ENCODE data around the gene ACOT11. TPM values are rescaled to one million over a fixed set of nuclear protein-coding genes. Genes with fewer than 3 reads are reported as not detected.

Gene ACOT11
- total RNA-seq, 4 donors from 2014 or later: 41.3 to 200 (median 119) TPM

DNA sequence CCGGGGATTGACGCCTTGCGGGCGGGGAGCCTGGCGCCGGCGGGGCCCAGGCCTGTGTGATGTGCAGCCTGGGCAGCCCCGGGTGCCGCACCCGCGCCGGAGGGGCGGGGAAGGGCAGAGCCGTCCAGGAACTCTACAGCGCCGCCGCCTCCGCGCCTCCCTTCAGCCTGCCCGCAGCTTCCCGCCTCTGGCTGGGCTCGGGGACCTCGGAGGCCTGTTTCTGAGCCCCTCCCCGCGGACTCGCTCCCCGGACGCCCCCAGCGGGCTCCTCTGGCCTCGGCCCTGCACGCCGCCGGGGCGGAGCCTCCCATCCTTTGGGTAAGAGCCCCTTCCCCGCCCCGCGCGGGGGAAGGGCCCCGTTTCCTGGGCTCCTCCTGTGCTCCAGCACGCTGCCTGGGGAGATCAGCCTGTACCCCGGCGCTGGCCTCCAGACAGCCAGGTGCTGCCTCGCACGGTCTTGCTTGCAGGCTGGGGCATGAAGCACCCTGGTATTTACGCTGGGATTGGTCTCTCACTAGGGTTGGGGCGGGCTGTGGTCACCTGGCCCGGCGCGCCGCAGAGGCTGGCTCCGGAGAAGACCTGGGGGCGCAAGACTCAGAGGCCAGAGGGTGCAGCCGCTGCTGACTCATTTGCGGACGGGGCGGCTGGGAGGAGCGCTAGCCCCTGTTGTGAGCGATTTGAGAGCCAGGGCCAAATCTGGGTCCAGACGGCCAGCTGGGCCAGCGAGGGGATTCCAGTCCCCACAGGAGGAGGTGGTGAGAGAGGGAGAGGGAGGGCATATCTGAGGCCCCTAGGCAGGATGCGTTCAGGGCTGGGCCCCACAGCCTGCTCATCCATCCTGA, 5.7 kb upstream of the ACOT11 start:
- Histone ChIP-seq H3K27ac (peak overlapping the region; percentile 61 to 89 (median 83)), H3K9me3 (no peaks in the 10 kb centered on the region), H3K4me3 (peak overlapping the region; percentile 39 to 85 (median 62)), H3K36me3 (no peaks in the 10 kb centered on the region), H3K27me3 (no peaks in the 10 kb centered on the region), H3K4me1 (peaks cover 0 to 22% (median 4%) of the 10 kb centered on the region in 4 donors)
- DNase-seq: peak; percentile 25 to 92 (median 87)
- TF ChIP-seq, protein P1, sequence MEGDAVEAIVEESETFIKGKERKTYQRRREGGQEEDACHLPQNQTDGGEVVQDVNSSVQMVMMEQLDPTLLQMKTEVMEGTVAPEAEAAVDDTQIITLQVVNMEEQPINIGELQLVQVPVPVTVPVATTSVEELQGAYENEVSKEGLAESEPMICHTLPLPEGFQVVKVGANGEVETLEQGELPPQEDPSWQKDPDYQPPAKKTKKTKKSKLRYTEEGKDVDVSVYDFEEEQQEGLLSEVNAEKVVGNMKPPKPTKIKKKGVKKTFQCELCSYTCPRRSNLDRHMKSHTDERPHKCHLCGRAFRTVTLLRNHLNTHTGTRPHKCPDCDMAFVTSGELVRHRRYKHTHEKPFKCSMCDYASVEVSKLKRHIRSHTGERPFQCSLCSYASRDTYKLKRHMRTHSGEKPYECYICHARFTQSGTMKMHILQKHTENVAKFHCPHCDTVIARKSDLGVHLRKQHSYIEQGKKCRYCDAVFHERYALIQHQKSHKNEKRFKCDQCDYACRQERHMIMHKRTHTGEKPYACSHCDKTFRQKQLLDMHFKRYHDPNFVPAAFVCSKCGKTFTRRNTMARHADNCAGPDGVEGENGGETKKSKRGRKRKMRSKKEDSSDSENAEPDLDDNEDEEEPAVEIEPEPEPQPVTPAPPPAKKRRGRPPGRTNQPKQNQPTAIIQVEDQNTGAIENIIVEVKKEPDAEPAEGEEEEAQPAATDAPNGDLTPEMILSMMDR (IDR thresholded peaks at IDR 0.05): peak in 3 of 6 experiments; percentile 15 to 23 (median 16)
- peak; percentile 46 to 67 for TF ChIP-seq POLR2A (IDR thresholded peaks at IDR 0.05)

GRCh38 chr1:54542962-54543539, 5.0 kb upstream of the ACOT11 start:
- DNase-seq: no peak
- Histone ChIP-seq H3K4me3 (peak overlapping the region; percentile 39 to 85 (median 62)), H3K27ac (peak overlapping the region; percentile 61 to 89 (median 83)), H3K27me3 (no peaks in the 10 kb centered on the region), H3K36me3 (no peaks in the 10 kb centered on the region), H3K4me1 (peaks cover 0 to 29% (median 4%) of the 10 kb centered on the region in 4 donors), H3K9me3 (no peaks in the 10 kb centered on the region)
- TF ChIP-seq POLR2A (IDR thresholded peaks at IDR 0.05): no peak
- TF ChIP-seq, protein P1 (IDR thresholded peaks at IDR 0.05): no peak

DNA sequence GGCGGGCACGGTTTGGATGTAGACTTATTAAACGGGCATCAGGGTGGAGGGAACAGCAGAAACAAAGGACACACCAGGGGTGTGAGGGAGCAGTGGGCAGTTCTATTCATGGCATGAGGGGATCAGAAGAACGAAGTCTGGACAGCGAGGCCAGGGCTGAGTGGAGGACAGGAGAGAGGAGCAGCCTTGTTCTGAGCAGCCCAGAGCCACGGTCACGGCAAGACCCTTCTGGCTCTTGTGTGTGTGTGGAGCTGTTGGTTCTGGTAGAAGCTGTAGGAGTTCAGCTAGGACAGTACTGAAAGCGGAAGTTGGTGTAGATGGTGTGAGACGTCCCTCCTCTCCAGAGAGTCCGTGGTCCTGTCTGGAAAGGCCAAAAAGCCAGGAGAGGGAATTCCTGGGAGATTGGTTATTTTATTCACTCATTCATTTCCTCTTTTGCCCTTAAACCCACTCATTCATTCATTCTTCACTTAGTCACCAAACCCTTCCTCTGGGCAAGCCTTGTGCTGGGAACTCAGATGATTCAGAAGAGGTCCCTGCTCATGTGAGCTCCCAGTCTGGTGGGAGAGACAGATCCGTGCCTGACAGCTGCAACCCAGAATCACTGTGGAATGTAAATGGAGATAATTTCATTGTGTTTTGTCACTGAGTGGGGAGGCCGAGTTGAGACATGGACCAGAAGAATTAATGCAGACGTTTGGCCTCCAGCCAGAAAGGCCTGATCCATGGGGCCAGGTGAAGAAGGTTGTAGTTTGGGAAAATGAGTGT, 4.1 kb upstream of the ACOT11 start:
- Histone ChIP-seq H3K27ac (peak overlapping the region in 2 of 4 donors; percentile 7 to 89), H3K9me3 (no peaks in the 10 kb centered on the region), H3K4me3 (no peak overlapping the region), H3K4me1 (peaks cover 0 to 29% (median 4%) of the 10 kb centered on the region in 4 donors), H3K27me3 (no peaks in the 10 kb centered on the region), H3K36me3 (no peaks in the 10 kb centered on the region)
- no peak for TF ChIP-seq POLR2A (IDR thresholded peaks at IDR 0.05)
- TF ChIP-seq, protein P1 (IDR thresholded peaks at IDR 0.05): no peak
- DNase-seq: no peak

GRCh38 chr1:54545916-54546635, 2.0 kb upstream of the ACOT11 start:
- Histone ChIP-seq H3K4me1 (peaks cover 0 to 29% (median 4%) of the 10 kb centered on the region in 4 donors), H3K27ac (no peak overlapping the region)
- no peak for TF ChIP-seq POLR2A (IDR thresholded peaks at IDR 0.05)
- TF ChIP-seq, protein P1 (IDR thresholded peaks at IDR 0.05): no peak

More at GRCh38 chr1:54545916-54546635, 2.0 kb upstream of the ACOT11 start:
- peak in 1 of 3 donors; percentile 5 for DNase-seq
- Histone ChIP-seq H3K9me3 (no peaks in the 10 kb centered on the region), H3K4me3 (no peak overlapping the region), H3K27me3 (no peaks in the 10 kb centered on the region), H3K36me3 (no peaks in the 10 kb centered on the region)
